Astrocyte of the cerebellum (primary cell): Measurements from ENCODE around the gene QSER1.
"Not testable (repeated sequence)": the region's sequence is repeated elsewhere in the genome, so short reads cannot be mapped to it uniquely, and the experiment has no call there.

Experiments
- DNase-seq: peaks from one replicate; pipeline ENCODE4 v3.0.0-alpha.2; 2011; ENCODE audit warnings: low read depth
- H3K4me3 ChIP-seq: 2 replicates; pipeline ENCODE4 v1.5.1; 2011; ENCODE audit warnings: mild to moderate bottlenecking, low read depth, low read length, moderate library complexity
- CTCF ChIP-seq: IDR thresholded peaks from 2 replicates; pipeline ENCODE4 v1.5.1; 2012; ENCODE audit warnings: low read length, low read depth, moderate library complexity, mild to moderate bottlenecking; ENCODE audit errors: missing control alignments
- in situ Hi-C: cut with HindIII; loops from 2 replicates; pipeline ENCODE4 v1.10.0; 2017; ENCODE audit warnings: low sequenced_read_pairs

Gene QSER1

GRCh38 chr11:32855601-32856000, 37.0 kb upstream of the QSER1 start:
- in situ Hi-C loops = no loop called here

DNA sequence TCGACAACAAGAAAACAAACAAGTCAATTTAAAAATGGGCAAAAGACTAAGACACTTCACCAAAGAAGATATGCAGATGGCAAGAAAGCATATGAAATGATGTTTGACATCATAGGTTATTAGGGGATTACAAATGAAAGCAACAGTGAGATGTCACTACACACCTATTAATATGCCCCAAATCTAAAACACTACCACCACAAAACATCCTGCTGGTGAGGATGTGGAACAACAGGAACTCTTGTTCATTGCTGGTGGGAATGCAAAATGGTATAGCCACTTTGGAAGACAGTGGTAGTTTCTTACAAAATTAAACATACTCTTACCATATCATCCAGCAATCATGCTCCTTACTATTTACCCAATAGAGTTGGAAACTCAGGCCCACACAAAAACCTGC, 33.9 kb upstream of the QSER1 start:
- DNase-seq = no peak
- in situ Hi-C loops = no loop called here
- peak; percentile 20 for TF ChIP-seq CTCF
- no peak overlapping the region for H3K4me3 ChIP-seq

More at GRCh38 chr11:32855601-32856000, 37.0 kb upstream of the QSER1 start:
- no peak overlapping the region for H3K4me3 ChIP-seq
- no peak for TF ChIP-seq CTCF
- no peak for DNase-seq

DNA sequence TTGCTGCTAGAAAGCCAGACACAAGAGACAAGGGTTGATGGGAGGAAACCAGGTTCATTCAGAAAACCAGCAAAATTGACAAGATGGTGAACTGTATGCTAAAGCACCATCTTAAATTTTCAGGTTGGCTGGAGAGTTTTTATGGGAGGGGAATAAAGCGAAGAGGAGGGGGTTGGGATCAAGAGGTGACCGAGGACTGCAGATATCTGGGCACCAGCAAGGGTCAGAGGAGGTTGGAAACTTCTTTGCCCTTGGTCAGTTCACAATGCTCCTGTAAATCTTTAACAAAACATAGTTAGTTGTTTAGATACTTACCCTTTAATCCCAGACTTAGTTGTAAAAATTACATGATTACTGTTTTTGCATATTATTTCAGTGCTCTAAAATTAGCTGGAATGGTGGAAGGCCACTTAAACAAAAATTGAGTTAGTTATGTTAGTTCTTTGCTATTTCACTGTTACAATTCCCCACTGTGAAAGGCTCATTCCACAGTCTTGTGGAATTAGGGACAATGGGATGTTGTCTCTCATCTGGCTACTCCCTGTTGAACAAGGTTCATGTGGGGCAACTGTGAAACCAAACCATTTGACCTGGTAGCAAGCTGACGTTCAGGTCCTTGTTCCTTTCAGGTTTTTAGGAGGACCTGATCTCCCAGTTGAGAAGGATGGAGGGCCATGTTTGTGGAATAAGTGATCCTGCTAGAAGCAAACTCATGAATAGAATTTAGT, 30.6 kb upstream of the QSER1 start:
- H3K4me3 ChIP-seq = no peak overlapping the region
- in situ Hi-C loops = no loop called here
- no peak for DNase-seq
- no peak for TF ChIP-seq CTCF

DNA sequence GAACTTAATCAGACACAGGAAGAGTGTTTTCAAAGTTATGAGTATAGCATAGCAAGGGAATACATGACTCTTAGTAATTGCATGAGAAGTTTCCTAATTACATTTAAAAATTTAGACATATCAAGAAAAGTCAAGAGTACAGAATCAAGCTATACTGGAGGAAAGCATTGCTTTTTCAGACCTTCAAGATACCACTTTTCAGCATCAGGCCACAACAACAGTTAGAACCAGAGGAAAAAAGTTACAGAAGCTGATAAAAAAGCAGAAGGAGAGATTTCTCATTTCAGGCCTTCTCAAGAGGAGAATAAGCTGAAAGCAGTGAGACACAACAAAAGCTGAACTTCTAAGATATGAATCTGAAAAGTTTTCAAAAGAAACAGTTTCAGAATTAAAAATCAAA, 28.1 kb upstream of the QSER1 start:
- no peak for TF ChIP-seq CTCF
- DNase-seq = no peak
- in situ Hi-C loops = no loop called here

DNA sequence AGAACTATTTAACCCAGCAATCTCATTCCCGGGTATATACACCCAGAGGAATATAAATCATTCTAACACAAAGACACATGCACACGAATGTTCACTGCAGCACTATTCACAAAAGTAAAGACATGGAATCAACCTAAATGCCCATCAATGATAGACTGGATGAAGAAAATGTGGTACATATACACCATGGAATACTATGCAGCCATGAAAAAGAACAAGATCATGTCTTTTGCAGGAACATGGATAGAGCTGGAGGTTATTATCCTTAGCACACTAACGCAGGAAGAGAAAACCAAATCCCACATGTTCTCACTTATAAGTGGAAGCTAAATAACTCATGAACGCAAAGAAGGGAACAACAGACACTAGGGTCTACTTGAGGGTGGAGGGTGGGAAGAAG, 23.9 kb upstream of the QSER1 start:
- in situ Hi-C loops, H3K4me3 ChIP-seq, DNase-seq: not testable (repeated sequence)

More for the DNA sequence above, 28.1 kb upstream of the QSER1 start:
- no peak overlapping the region for H3K4me3 ChIP-seq

DNA sequence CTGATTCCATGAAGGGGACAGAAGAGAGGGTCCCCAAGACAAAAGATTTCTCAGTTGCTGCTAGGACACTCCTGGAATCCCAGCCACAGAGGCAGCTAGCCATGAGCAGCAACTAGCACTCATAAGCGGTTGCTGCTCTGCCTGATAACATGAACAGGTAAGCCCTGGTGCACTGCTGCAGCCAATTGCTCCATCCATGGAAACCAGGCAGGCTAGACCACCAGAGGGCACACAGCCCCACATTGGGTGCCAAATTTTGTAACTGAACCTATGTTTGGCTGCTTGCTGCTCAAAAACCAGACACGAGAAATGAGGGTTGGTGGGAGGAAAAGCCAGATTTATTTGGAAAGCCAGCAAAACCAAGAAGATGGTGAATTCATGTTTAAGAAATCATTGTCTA, 21.9 kb upstream of the QSER1 start:
- in situ Hi-C loops = no loop called here
- DNase-seq = no peak
- H3K4me3 ChIP-seq = no peak overlapping the region
- peak; percentile 45 for TF ChIP-seq CTCF

- H3K4me3 ChIP-seq = no peak overlapping the region
- no peak for DNase-seq
- in situ Hi-C loops = no loop called here
- no peak for TF ChIP-seq CTCF
Measured at GRCh38 chr11:32874132-32874531, 18.5 kb upstream of the QSER1 start.
